GM21447 (cell line): ENCODE measurements around the gene TSHZ3.

Source experiments
- ATAC-seq: cut with Tn5 transposase; IDR thresholded peaks from one replicate; pipeline ENCODE4 v1.9.1; 2021; ENCODE audit not compliant: unreplicated experiment

Gene TSHZ3

DNA sequence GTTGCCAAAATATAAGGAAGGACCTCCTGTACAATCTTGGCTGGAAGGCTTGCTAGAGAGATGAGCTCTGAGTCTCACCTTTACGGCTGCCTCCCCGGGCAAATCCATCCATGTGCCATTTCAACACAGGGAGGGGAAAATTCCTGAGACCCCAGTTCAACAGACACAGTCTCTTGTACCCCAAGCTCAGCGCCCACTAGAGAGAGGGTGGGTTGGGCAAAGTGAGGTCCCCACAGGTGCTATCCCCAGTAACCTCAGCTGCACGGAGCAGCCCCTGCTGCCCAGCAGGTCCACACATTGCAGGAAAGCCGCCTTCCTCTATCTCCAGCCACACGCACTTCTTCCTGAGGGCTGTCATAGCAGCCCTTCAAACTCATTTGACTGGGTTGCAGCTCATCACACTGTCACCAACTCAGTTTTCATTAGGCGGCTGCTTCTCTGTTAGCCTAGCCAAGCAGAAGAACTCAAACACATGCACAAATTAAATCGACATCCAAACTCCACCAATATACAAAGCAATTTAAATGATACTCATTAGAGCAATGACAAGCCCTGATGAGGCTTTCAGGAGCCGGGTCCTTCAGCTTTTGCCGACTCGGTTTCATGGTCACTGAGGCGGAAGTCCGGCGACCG lies 80.4 kb downstream of the TSHZ3 start:
- ATAC-seq = no peak

DNA sequence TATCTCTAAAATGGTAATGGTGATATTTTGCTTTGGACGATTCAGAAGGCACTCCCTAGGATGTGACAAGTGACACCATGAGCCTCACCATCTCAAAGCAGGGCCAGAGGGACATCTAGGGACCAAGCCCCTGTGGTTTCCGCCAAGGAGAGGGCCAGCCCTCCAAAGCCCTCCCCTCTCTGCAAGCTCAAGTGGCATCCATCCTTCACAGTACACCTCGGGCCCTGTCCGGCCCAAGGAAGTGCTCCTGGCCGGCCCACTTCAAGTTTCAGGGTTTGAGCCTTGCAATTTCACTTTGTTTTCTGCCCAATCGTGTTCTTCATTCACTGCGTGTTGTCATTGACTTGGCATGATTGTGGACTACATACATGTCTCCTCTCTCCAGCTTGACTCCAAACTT lies 82.5 kb downstream of the TSHZ3 start:
- ATAC-seq = no peak

DNA sequence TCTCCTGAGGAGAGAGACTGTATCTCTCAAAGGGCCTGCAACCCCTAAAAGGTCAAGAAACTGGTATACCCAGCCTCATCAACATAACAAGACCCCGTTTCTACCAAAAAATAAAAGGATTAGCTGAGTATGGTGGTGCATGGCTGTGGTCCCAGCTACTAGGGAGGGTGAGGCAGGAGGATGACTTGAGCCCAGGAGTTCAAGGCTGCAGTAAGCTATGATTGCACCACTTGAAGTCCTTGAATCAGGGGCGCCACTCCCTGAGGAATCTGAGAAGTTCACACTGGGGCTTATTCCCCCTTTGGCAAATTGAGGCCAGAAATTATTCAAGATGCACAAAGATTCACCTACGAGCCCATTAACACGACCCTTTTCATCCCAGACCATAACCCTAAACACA lies 83.0 kb downstream of the TSHZ3 start:
- no peak for ATAC-seq

DNA sequence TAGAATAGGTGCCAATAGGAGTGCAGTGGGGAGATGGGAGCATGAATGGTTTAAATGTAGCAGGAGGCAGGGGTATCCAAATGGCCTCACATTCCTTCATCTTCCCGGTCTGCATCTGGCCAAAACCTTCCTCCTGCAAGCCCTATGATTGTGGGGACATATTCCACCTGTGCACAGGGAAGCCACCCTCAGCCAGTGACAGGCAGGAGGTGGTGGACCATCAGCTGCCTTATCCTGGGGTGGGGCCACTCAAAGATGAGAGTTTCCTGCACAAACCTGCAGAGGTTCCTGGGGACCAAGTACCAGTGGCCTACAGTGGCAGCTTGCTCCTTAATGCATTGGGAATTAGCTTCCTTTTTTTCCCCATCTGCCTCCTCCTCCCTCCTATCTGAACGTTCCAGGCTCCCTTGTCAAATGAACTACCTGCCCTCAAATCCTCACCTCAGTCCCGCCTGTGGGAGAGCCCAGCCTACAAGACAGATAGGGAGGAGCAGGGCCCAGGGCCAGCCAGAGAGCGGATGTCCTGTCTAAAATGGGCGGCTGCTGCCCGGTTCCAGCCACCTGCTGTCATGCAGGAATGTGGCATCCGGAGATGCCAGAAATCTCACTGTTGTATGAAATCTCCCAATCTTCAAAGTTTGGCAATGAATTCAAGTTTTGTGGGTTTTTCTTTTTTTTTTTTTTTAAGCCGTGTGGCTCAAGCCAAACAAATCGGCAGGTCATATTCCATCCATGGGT lies 85.0 kb downstream of the TSHZ3 start:
- ATAC-seq = no peak

DNA sequence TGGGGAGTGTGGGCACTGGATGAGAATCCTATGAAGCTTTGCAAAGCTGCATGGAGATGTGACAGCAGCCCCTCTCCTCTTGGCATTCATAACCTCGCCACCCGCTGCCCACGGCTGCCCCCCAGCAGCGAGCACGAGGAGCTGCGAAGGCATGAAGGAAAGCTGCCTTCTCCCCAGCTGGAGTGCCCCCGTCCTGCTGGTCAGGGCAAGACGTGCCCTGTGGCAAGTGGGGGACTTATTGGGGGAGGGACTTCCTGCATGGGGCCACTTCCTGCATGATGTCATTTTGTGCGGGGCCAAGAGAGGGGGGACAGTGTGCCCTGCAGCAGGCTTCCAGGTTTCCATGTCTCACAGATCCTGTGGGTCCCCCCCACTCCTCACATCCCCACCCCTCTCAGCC lies 85.9 kb downstream of the TSHZ3 start:
- no peak for ATAC-seq

DNA sequence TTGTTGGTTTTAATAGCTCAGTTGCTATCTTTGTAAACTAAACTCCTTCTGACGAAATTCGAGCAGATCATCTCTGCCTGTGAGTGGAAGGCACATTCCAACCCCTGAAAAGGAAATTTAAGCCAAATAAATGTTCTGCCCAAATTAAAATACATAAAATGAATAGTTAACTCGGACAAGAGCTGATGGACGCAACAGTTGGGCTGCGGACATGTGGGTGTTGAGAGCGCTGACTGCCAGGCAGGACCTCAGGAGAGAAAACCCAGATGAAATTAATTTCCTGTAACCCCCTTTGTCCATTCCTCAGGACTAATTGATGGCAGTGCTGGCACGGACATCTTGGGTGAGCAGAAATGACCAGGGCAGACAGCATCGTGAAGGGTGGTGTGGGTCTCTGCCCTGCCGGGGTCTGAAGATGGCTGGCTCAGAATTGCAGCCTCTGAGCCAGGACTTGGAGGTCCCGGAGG lies 86.5 kb downstream of the TSHZ3 start:
- no peak for ATAC-seq

DNA sequence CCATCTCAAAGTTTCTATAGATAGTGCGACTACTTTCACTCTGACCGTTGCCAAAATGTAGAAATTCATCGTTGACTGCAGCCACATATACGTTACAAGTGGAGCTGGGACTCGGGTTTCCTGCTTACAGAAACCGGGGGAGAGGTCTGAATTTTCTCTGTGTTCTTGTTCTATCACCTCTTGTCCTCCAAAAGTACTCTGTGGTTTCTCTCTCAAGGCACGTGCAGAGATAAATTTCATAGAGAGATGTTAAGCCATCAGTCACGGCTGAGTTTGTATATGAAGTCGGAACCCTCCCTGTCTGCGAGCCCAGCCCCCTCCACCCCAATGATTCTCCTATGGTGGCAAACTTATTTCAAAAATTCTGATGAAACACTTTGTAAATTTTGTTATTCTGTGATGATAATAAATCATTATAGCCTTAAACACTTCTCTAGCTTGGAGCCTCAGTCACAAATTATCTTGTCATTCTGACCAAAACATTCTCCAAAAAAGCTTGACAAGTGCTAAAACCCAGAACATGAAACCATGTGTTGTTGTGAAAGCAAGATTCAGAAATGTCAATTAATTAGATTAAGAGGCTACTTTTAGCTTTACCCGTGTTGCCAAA lies 87.5 kb downstream of the TSHZ3 start:
- no peak for ATAC-seq

DNA sequence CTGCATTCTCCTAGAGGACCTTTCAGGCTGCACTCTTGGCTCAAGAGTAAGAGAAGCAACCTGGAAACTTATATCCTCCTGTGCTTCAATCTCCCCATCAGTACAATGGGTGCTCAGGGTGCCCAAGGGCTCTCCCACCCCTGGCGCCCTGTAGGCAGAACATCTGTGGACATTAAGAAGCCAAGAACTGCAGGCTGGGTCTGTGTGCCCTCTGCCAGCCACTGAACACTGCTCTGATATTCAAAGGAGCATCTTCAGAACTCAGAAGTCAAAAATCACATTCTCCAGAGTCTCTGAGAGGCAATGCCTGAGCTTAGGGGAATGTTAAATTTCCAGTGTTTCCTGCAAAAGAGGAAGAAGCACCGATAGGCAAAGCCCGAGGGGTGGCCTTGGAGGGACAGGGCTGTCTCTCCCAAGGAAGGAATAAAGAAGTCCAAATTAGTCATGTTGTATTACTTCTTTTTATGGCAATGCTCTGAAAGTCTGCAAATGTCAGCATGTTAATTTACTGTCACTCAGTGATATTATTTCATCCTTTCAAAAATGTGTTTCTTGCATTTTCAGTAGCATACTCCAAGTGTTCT lies 88.1 kb downstream of the TSHZ3 start:
- no peak for ATAC-seq

DNA sequence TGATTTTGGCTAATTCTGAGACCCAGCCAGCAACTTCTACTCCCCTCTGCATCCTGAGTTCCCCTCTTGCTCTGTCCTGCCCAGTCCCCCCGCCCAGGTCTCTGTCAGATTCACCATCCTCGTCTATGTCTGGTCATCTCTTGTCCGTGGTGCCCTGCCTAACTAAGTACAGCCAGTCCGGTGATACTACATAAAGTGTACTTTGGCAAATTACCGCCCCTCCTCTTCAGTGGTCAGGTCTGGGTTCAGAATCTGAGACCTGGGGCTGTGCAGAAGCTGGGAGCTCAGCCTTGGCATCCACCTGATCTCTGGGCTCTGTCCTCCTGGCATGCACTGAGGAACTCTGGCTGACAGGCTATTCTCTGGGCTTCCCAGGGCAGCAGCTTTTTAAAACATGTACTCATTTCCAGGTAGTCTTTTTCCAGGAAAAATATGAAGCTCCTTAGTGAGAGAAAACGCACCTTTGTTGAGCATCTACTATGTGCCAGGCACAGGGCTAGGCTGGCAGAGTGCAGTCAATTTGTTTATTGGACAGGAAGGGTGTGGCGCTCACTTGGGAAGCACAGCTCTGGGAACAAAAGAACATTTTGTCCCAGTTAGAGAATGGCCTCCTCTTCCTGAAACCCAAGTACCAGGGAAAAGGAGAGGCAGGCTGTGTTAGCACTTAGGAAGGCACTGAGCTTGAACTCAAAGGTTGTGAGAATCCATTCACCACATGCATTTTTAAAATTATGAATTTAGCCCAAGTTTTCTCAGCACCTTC lies 88.9 kb downstream of the TSHZ3 start:
- ATAC-seq = no peak

DNA sequence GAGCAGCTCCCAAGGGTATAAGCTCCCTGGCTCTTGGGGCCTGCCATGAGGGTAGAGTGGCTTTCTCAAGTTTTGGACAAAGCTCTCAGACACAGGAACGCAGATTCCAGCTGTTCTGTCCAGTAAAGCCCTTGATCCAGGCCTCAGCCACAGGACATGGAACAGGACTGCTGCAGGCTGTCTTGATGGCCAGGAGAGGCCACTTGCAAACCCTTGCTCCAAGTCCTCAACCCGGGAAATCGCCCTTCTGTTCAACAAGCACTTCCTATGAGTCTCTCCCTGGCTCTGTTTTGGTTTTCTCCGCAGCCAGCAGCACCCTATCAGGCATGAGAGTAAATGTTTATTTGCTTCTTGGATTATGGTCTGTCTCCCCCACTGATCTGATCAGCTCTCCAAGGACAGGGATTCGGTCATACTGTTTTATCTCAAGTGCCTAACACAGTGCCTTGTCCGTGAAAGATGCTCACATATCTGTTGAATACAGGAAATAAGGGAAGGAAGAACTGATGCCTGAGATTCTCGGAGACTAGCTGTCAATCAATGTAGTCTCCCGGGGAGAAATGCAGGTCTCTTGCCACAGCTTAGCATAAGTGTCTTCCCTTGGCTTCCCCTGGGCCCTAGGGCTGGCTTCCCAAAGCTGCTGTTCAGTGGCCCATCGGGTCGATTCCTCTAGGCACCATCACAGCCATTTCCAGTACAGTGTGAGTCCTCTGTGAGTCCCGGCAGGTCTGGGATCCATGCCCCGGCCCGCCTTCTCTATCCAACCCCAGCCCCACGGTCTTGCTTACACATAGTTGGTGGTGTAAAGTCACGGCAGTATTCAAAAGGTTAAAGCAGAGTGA lies 90.8 kb downstream of the TSHZ3 start:
- ATAC-seq = no peak

DNA sequence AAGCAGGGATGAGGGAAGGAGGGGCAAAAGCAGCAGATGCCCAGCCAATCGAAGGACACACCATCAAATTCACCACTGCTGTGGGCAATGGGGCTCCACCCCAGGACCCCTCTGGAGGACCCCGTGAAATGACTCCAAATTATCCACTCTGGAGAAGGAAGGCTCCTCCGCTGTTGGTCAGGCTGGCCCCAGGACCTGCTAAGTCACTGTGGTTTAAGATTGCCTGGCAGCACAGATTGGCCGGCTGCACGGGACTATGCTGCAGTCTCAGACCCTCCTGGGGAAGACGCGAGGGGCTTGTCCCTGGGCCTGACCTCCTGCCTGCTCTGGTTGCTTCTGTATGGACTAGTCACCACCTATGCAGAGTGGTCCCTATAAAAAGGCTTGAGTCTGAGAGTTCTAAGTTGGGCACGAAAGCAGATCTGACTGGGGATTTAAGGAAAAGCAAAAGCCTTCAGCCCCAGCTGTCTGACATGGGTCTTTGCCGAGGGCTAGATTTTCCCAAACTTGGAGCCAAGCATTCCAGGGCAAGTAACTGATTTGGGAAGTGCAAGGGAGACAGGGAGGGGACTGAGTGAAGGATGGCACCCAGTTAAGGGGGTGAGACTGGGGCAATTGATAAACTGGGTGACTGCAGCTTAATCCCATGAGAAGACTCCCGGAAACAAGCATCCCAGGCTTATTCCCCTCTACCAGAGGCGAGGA lies 91.7 kb downstream of the TSHZ3 start:
- no peak for ATAC-seq

DNA sequence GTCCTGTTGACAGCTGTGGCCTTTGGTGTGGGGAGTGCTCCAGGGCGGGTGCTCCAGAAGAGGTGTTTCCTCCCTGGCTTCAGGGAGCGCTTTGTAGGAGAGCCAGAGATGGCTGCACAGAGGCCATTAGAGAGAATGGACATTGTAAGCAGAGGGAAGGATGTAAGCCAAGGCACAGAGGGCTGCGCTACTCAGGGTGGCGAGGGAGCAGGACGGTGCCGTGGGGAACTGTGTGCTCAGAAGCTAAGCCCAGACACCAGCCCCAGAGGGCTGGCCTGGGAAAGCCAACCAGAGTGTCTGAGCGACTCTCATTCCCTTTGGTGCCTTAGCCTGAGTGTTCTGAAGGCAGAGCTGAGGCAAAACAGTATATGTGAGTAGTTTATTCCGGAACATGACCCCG lies 92.2 kb downstream of the TSHZ3 start:
- no peak for ATAC-seq

DNA sequence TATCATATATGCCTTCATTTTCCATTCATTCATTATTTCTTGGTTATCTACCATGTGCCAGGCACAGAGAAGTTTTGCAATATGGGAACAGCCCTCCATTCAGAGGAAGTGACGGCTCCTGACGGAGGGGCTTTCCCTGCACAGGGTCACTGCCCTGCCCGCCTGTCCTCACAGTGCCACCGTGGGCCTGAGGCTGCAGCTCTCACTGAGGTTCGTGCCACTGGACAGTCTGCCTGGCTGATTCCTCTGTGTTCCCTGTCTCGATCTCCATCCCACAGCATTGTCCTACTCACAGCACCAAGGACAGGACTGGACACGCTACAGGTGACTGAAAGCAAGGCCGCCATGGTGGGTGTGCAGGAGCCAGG lies 92.7 kb downstream of the TSHZ3 start:
- no peak for ATAC-seq

DNA sequence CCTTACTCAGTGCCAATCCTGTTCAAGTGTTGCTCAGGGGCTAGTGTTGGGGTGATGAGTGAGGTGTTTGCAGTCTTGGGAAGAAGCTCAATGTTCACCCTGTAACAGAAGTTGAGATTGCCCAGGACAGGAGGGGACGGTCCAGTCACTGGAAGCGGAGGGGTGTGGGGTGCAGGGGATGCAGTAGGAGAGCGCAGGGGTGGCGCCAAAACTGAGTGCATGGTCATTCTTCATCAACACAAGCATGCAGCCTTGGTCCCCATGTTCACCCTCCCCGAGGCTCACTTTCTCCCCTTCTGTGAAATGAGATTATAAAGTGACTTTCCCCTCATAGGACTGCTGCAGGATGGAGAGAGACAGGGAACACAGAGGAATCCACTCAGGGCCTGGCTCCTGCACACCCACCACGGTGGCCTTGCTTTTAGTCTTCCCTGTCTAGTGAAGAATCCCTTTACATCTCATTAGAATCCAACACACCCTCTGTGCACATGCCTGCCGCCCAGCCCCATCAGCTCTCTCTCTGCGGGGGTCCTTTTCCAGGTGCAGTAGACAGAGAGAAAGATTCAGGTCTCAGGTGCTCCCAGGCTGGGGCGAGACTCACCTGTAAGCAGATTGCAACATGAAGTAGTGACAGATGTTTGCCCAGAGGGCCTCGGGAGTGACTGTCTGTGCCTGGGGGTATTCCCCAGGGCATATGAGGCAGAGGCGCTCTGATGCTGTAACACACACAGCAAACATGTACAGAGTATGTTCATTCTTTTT lies 93.2 kb downstream of the TSHZ3 start:
- ATAC-seq = no peak

DNA sequence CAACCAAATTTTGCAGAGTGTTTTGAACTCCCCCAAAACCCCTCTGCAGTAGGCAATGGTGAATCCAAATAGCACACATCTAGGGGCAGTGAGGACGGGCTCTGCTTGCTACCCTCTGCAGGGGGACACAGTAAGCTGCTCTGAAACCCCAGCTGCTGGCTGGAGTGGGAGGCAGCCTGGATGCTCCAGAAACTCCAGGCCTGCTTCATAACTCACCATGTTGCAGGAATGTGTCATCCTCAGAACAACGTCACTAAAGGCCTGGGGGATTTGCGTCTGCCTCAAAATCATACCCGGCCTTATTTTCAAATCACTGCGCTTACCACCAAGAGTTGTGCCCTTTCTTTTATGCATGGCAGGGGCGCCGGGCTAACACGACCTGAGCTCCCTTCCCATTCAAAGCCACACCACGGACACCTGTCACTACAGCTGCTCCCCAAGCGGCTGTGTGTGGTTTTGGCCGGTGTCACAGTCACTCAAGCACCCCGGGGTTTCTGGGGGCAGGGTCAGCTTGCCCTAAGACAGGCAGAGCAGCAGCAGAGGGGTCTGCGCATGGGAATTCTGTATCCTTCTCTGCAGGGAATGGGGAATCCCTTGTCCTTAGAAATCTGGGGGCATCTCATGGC lies 93.9 kb downstream of the TSHZ3 start:
- no peak for ATAC-seq

DNA sequence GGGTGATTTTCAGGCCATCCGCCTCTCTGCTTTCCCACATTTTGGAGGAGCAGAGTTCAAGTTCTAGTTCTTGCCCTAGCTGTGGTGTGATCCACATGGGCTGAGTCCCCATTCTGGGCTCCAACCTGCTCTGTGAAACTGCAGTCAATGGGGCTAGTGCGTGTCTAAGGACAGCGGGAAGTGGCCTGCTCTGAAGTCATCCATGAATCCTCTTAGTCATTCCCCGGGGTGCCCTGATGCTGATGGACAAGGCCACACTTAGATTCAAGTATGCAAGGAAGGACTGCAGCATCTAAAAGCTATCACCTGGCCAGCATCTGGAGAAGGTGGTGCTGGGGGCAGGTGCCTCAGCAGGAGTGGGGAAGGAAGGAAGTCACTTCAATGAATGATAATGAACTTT lies 94.6 kb downstream of the TSHZ3 start:
- ATAC-seq = no peak

DNA sequence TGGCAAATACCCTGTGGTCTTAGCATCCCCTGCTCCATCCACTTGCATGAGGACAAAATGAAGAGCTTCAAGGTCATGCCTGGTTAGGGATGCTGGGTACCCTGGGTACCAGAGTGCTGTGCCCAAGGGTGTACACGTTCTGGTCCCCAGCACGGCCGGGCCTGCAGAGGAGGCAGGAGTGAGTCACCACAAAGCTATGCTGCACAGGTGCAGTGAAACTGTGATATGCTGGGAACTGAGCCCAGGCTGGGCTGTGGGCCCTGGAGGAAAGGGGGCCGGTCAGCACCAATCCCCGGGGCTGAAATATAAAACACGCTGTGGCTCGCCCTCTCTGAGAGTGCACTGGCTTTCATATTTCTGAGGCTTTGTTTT lies 95.1 kb downstream of the TSHZ3 start:
- no peak for ATAC-seq

DNA sequence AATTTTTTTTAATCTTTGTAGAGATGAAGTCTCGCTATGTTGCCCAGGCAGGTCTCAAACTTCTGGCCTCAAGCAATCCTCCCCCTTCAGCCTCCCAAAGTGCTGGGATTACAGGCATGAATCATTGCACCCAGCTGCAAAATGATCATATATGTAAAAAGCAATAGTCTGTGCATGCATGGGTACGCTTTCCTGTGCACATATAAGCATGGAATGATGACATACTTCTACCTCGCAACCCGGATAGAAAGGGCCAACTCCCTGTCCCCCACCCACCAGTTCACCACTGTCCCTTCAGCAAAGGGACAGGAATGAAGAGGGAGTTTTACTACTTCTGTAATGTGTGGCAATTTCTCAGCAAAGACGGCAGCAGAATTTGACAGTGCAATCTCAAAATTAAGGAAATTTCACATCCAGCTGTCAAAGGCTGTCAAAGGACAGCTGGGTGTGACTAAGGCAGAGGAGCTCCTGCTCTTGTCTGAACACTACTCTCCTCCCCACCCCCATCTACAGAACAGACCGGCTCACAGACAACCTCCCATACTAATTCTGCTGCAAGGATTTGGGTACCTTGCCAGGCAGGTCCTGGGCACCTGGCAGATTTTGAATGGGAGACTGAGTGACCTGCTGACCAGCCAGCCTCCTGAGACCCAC lies 95.6 kb downstream of the TSHZ3 start:
- ATAC-seq = no peak
